NCI-H524 treated with DMSO at 0.1 percent for 48 hours (cell line): Measurements from ENCODE around the gene CLCN1.

Source experiments
- DNase-seq: peaks from one replicate; lab custom pipeline; 2025; lab: John Stamatoyannopoulos, UW

Gene CLCN1

DNA sequence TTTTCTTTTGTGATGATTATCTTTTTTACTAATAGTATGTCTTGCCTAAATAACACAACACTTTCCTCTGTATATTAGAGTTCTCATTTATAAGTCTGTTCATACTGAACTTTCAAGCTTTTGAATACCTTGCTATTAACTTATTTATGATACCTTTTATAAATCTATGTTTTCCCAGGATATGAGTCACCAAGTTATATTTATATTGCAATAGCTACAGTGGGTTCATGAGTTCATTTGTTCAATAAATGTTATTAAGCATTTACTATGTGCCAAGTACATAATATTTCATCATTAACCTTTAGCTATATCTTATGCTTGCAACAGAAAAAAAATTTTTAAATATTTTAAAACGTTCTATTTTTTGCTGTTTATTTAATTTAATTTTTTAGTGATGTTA, 18.3 kb downstream of the CLCN1 start:
- DNase-seq = no peak

DNA sequence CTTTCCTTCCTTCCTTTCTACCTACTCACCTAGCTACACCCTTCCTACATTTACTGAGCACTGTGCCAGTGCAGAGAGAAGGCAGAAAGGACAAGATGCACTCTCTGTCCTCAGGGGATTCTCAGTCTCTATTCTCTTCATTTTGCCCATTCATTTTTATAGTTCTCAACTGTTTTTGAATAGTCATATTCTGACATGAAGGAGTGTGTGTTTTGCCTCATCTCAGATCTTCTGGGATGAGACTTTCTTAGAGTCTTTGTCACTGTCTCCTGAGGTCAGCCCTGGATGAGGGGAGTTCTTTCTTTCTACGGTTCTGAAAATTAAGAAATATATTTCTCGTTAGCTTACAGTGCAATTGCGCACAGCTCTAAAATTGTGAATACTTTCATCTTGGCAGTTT, 21.3 kb downstream of the CLCN1 start:
- no peak for DNase-seq

DNA sequence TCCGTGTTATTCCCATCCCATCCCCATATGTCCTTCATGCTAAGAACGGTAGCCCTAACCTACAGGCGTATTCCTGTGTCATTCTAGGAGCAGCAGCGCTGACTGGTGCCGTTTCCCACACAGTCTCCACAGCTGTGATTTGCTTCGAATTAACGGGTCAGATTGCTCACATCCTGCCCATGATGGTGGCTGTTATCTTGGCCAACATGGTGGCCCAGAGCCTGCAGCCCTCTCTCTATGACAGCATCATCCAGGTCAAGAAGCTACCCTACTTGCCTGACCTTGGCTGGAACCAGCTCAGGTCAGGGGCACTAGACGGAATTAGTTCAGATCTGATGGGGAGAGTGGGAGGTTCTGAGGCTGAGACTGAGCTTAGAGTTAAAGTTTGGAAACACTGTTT, 25.9 kb downstream of the CLCN1 start:
- no peak for DNase-seq

DNA sequence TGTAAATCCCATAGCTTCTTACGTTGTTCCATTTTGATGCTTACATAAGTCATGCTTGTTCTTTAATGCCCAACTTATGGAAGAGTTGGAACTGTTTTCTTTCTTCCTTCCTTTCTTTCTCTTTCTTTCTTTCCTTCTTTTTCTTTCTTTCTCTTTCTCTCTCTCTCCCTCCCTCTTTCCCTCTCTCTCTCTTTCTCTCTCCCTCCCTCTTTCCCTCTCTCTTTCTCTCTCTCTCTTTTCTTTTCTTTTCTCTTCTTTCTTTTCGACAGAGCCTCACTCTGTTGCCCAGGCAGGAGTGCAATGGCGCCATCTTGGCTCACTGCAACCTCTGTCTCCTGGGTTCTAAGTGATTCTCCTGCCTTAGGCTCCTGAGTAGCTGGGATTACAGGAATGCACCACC, 27.7 kb downstream of the CLCN1 start:
- DNase-seq = no peak

DNA sequence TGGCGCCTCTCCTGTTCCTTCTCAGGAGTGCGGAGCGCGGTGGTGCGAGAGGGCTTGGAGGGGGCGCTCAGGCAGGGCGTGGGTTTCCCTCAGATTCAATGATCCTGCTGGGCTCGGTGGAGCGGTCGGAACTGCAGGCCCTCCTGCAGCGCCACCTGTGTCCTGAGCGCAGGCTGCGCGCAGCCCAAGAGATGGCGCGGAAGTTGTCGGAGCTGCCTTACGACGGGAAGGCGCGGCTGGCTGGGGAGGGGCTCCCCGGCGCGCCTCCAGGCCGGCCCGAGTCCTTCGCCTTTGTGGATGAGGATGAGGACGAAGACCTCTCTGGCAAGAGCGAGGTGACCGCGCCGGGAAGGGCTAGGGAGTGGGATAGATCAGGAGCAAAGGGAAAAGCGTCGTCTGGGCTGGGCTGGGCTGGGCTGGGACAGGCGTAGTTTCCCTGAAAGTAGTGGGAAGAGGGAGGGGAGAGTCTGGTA, 29.6 kb downstream of the CLCN1 start:
- DNase-seq = peak; percentile 45

DNA sequence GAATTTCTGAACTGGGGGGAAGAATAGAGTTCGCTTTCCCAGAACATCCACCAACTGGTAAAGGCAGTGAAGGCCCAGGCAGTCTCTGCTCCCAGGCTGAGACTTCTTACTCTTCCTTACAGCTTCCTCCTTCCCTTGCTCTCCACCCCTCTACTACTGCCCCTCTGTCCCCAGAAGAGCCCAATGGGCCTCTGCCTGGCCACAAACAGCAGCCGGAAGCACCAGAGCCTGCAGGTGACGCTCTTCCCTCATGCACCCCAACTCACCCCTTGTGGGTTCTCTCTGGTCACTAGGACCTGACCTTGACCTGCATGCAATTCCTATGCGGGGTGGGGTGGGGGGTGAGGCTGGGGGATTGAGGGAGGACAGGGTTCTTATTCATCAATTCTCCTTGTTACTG, 30.1 kb downstream of the CLCN1 start:
- DNase-seq = no peak

DNA sequence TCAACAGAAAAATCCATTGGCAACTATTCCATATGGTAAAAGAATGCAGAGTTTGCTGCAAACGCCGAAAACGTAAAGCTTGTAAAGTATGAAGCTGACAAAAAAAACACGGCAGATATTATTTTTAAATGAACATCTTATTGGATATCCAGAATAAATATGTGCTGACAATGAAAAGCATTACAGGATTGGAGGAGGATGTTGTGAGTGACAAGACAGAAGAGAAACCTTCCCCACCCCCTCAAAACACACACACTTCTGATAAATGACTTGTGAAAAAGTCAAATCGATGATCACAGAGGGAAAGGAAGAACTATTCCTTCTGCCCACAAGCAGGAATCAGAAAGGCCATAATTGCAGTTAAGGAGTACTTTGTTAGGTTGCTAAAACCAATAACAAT, 32.0 kb downstream of the CLCN1 start:
- no peak for DNase-seq

DNA sequence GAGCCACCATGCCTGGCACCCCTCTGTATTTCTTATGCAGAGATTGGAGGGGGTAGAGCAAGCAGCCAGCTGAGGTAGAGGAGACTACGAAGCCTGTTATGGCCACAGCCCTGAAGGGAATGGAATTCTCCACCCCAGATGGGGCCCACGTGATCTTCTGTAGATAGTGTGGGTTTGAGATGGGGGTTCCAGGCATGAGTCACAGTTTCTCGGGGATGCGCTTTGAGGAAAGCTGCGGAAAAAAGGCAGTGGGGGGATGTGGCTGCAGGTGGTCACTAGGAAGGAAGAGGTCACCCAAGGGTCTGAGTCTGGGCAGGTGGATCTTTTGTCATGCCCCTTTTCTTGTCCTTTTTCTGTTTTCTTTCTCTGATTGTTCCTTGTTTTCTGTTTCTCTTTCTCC, 35.1 kb downstream of the CLCN1 start:
- DNase-seq = no peak

DNA sequence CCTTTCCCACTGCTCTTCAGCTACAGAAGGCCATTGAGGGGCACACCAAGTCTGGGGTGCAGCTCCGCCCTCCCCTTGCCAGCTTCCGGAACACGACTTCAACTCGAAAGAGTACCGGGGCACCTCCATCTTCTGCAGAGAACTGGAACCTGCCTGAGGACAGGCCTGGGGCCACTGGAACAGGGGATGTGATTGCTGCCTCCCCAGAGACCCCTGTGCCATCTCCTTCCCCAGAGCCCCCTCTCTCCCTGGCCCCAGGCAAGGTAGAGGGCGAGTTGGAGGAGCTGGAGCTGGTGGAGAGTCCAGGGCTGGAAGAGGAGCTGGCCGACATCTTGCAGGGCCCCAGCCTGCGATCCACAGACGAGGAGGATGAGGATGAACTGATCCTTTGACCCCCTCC, 35.7 kb downstream of the CLCN1 start:
- no peak for DNase-seq

DNA sequence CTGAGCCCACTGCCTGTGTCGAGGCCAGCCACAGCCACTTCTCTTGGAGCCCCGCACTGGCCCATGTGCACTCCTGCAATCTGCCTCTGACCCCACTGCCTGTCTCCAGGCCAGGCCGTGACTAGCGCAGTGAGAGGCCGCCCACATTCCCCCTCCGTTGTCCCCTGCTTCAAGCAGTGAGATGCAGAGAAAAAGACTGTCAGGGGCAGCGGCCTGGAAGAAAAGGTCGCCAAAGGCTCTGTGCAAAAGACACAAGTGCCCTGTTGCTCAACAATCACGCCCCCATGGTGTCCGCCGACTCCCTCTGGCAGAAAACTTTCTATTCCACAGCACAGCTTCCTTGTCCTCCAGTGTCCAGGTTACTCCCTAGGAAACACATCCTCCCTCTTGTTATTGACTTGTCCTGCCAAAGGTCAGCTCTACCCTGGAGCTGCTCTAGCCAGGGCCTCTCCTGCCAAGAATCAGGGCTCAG, 36.7 kb downstream of the CLCN1 start:
- no peak for DNase-seq

DNA sequence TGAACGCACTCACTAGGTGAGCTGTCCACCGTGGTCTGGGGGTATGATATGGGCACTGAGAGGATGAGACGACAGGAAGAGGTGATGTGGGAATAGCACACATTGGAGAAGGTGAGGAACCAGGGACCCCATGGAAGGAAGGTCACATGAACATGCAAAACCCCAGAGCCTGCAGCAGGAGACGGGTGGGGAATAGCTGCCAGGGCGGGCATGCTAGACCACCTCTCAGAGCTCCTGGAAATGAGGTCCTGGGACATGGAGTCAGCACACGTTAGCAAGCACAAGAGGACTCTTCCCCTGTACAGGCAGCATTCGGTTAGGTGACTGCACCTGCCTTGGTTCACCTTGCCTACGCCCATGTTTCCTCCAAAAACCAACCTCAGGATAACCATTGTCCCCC, 38.5 kb downstream of the CLCN1 start:
- no peak for DNase-seq

DNA sequence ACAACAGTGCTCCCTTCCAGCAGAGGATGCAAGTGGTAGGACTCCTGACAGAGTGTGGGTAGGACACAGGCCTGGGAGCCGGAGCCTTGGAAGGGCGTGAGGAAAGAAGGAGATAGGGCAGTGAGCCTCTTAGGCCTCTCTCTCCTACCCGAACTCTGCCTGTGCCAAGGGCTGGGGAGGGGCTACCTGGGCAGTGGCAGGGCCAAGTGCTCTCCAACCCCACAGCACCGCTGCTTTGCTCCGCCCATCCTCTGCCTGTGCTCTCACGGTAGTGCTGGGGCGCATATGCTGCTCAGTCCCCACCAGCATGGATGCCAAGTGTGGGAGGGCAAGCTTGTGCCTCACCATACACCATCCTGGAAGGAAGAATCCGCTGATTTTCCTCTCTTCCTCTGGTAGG, 39.1 kb downstream of the CLCN1 start:
- no peak for DNase-seq

DNA sequence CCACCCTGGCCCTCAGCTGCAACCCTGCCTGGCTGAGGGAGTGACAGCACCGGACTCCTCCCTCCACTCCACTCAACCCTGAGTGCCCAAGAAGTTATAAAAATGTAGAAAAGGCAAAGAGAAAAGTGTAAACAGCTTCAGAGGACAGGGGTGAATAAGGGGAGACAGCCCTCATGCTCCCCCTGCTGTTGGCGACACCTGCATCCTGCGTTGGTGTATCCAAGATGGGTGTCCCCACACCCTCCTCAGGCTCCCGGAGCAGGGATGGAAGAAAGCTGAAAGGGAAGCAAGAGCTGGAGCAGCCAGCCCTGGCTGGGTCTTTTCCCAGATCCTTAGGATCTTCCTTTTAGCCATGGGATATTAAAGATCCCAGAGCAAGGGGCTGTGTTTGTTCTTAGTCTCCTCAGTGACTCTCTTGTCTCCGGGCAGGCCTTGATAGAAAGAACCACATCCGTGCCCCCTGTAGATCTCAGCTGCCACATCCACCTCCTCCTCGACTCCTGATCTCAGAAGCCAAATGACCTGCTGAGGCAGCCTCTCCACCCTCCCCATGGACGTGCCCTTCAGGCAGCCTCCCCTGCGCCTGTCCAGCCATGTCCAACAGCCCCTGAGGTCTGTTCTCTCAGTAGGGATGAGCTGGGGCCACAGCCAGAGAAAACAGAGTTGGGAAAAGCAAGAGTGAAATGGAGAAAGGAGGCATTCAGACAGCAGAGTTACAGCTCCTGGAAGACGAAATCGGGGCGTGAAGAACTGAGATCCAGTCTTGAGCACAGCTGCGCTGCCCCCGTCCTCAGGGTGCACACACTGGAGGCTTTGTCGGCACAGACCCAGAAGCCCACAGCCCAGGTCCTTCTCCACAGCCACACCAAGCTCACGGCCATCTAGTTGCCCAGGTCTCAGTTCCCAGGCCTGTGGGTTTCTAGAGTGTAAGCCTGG, 39.8 kb downstream of the CLCN1 start:
- DNase-seq = no peak

DNA sequence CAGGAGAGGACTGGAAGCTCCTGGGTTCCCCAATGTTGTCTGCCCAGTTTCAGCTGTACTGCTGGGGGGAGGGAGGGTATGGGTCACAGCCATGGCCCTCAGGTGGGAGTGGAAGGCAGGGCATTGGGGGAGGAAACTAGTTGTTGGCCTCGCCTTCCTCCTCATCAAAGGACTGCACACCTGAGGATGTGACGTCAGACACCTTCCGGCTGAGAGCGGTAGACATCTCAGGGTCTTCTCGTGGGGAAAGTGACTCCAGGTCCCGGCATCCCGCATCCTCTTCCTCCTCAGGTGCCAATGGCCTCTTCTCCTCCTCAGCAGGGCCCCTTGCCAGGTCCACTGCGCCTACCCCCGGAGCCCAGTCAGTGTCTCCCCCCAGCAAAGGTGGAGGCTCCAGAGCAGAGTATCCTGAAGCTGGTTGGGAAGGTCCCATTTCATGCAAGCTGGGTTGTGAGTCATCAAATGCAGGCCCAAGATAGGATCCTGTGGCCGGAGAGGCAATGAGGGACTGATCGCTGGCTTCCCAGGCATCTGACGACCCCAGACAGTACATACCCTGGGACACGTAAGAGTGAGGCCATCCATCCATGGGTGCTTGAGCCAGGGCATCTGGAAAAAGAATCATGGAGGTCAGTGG, 40.6 kb downstream of the CLCN1 start:
- DNase-seq = no peak

DNA sequence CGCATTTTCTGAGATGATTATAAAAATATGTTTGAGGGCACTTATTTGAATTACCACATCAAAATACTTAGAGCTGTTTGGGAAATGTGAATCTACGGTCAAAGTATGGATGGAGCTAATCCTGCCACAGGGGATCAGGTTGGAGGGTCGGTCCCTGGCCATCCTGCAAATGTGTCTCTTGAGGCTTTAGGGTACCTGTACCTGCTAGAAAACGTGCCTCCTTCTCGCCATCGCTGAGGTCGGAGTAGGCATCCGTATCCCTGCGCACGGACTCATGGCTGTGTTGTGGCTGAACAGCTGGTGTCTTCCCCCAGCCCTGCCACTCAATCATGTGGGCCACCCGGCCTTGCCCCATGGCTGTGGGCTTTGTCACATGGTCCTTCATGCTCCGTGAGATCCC, 42.7 kb downstream of the CLCN1 start:
- DNase-seq = no peak

DNA sequence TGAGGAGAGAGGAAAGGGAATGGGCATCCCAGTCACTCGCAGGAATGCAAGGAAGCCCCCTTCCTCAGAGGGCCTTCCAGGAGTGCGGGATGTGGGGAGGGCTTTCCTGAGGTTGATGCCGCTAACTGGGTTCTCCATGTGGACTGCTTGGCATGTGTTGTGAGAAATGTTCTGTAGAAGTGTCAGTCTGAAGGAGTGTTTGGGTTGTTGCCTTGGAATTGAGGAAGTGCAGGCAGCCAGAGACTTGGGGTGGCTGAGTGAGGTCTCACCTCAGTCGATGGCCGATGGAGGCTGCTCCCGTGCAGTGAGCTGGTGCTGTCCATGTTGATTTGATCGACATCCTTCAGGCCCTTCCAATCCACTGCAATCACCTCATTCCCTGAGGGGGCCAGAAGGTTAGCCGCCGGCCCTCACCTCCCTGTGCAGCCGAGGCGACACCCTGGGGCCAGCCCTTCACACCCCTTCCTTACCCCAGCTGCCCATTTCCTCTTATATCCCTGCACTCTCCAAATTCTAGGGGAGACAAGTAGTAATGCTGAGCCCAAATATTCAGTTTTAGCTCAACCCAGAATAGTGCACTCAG, 44.0 kb downstream of the CLCN1 start:
- no peak for DNase-seq

DNA sequence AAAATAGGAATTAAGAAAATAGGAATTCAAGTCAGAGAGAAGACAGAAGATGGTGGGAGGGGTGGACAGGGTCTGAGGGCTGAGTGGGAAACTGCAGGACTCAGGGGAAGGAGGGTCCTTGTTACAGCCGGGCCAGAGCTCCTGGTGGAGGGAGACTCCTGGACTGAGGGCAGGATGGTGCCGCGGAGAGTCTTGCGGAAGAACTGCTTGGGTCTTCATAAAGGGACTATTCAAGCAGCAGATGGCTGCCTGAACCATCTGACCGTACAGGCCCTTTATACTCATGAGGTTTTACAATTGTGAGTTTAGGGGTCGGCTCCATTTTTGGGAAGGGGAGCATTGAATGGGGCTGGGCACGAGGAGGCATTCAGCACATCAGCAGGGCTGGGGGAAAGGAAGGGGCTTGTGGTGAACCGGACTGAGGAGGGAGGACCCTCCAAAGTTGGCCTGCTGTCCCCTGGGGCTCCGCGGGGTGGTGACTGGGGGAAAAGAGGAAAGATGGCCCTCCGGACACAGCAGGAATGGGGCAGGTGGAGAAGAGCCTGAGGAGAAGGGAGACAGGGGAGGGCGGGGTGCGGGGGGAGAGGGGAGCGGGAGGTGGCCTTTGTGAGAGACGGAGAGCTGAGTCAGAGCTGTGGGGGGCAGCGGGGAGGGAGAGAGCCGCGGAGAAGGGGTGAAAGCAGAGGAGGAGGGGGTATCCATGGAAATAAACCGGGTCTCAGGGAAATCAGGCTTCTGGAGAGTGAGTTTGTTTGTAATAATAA, 45.1 kb downstream of the CLCN1 start:
- no peak for DNase-seq

DNA sequence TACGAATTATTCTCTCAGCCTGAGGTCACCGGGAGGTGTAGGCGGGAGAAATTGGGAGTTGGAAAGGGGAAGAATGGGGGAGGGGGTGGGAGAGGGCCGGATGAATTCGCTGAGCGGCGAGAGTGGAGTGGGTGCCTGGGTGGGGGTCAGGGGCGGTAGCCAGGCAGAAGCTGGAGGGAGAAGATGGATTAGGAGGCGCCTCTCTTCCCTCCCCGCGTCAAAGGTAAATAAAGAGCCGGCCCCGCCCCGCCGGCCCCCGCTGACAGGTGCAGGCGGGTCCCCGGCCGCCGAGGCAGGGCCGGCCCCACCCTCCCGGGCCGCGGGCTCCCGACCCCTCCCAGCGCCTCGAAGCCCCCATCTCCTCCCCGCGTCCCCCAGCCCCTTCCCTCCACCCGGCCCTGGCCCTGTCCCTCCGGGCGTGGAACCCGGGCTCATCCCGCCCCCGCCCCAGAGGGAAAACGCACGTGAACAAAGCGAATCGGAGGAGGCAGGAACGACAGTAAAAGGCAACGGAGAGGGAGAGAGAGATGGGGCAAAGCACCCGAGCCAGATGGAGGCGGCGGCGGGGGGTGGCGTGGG, 45.7 kb downstream of the CLCN1 start:
- no peak for DNase-seq

DNA sequence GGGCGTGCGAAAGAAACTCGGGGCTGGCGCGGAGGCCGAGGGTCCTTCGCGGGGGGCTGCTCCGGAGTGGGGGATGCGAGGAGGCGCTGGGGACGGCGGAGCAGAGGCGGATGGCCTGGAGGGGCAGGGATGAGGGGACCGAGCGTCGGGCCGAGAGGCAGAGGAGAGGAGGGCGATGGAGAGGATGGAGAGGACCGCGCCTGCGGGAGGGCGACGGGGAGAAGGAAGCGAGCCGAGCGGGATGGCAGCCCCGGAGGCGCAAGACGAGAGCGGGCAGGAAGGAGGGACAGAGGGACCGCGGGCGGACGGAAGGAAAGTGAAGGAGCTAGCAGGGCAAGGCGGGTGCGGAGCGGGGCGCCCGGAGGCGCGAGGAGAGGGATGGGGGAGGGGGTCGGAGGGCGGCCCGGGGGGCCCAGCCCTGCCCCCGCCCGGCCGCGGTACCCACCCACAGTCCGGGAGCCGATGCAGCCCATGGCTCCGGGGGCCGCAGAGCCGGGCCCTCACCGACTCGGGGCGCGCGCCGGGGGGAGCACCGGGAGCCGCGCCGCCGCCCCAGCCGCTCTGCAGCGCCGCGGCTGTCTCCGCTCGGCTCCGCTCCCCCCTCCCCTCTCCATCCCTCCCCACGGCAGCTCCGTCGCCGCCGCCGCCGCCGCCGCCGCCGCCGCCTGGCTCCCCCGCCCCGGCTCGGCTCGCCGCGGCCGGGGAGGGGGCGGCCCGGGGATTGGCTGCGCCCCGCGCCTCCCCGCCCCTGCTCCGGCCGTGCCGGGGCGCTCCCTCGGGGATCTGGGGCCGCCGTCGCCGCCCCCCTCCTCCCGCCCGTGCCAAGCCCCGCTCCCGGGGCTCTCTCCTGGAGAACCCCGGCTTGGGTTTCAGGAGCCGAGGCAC, 46.5 kb downstream of the CLCN1 start, which contains the start of gene FAM131B:
TSS of gene FAM131B (minus strand) at position 583 of the 885 bp plus-strand sequence. CDS start at position 473, 110 bp downstream.
- DNase-seq = no peak
